ENCODE measurements around the gene CFAP74. TPM values are rescaled to one million over a fixed set of nuclear protein-coding genes. Genes with fewer than 3 reads are reported as not detected.

The CFAP74 gene
- total RNA-seq, 1 experiment from 2014 or later, result 0.28 TPM

DNA sequence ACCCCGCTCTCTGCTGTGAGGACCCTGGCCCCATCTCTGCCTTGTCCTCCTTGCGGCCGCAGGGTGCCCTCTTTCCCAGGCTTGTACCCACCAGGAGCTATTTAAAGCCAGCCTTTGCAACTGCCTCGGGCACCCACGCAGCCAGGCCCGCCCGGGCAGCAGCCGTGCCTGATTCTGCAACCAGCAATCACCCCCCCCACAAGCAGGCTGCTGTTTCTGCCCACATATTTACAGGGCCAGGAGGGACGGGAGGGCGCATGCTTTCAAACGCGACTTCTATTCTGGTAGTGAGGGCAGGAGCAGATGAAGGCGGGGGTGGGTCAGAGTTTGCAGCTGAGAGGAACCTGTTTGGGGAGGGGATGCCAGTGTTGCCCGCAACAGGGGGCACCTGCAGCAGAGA, 29.2 kb upstream of the CFAP74 start:
- no peak overlapping the region for H3K4ac ChIP-seq (ENCODE audit: low read depth, low read length)
- no peaks in the 10 kb centered on the region for H3K9me3 ChIP-seq (ENCODE audit: control insufficient read depth, low read depth, low read length)
- no peak overlapping the region for H3T11ph ChIP-seq (ENCODE audit: low read length)
- H3K79me2 ChIP-seq (ENCODE audit: insufficient read depth, low read length), result no peaks in the 10 kb centered on the region
- Mint-ChIP-seq H3K27ac (no peak overlapping the region), H3K36me3 (ENCODE audit: insufficient read depth in 1 of 3, low read depth in 3 of 3) (no peaks in the 10 kb centered on the region), H3K4me3 (no peak overlapping the region), H3K4me1 (peaks cover 0 to 12% of the 10 kb centered on the region in 2 experiments; a peak in 2 of 4 replicates), H3K27me3 (ENCODE audit: low read depth) (peaks cover 2% of the 10 kb centered on the region), H3K9me3 (no peaks in the 10 kb centered on the region)
- no peak overlapping the region for H2BK120ac ChIP-seq (ENCODE audit: low read depth, low read length, poor library complexity, severe bottlenecking)
- H3K4me2 ChIP-seq (ENCODE audit: insufficient read depth, insufficient read length, low read length), result no peak overlapping the region
- H3K23ac ChIP-seq (ENCODE audit: insufficient read length, low read depth, low read length), result no peak overlapping the region
- H2AFZ ChIP-seq (ENCODE audit: low read length), result no peak overlapping the region
- no peak overlapping the region for H2BK5ac ChIP-seq (ENCODE audit: insufficient read length, low read length)
- H3K14ac ChIP-seq (ENCODE audit: insufficient read depth, low read length), result no peak overlapping the region; the same call in 1 of the 2 replicates
- H4K20me1 ChIP-seq (ENCODE audit: control insufficient read depth, insufficient read depth, insufficient read length), result no peaks in the 10 kb centered on the region
- H4K91ac ChIP-seq (ENCODE audit: insufficient read length, low read depth, low read length), result no peak overlapping the region
- TF ChIP-seq, protein P1, sequence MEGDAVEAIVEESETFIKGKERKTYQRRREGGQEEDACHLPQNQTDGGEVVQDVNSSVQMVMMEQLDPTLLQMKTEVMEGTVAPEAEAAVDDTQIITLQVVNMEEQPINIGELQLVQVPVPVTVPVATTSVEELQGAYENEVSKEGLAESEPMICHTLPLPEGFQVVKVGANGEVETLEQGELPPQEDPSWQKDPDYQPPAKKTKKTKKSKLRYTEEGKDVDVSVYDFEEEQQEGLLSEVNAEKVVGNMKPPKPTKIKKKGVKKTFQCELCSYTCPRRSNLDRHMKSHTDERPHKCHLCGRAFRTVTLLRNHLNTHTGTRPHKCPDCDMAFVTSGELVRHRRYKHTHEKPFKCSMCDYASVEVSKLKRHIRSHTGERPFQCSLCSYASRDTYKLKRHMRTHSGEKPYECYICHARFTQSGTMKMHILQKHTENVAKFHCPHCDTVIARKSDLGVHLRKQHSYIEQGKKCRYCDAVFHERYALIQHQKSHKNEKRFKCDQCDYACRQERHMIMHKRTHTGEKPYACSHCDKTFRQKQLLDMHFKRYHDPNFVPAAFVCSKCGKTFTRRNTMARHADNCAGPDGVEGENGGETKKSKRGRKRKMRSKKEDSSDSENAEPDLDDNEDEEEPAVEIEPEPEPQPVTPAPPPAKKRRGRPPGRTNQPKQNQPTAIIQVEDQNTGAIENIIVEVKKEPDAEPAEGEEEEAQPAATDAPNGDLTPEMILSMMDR (conservative IDR thresholded peaks at IDR 0.05), result no peak
- no peaks in the 10 kb centered on the region for H3K23me2 ChIP-seq (ENCODE audit: insufficient read length, low read depth, low read length, poor library complexity, severe bottlenecking)
- no peak overlapping the region for H2BK12ac ChIP-seq (ENCODE audit: insufficient read length, low read depth, low read length)
- WGBS (ENCODE audit: extremely low coverage, insufficient read length, low lambda C conversion rate), result no CpG with 5 or more reads among the region's 14 CpGs
- no peak overlapping the region for H3K56ac ChIP-seq (ENCODE audit: insufficient read length, low read depth, low read length)
- no peak overlapping the region for H2BK15ac ChIP-seq (ENCODE audit: low read depth, low read length)
- no peak overlapping the region for H4K8ac ChIP-seq (replicated peaks; ENCODE audit: insufficient read length, low read depth, low read length)
- H3K9ac ChIP-seq (ENCODE audit: extremely low read depth, insufficient read length, low read length), result no peak overlapping the region
- H3K79me1 ChIP-seq (ENCODE audit: insufficient read depth, low read depth, low read length, poor library complexity, severe bottlenecking), result no peaks in the 10 kb centered on the region
- DNase-seq, result no peak
- H2BK20ac ChIP-seq (ENCODE audit: low read depth, low read length, poor library complexity, severe bottlenecking), result no peak overlapping the region
- H3K18ac ChIP-seq (ENCODE audit: insufficient read length, low read depth, low read length), result no peak overlapping the region
- no peak overlapping the region for H3K27ac ChIP-seq (ENCODE audit: insufficient read length, low read depth, low read length)
- no peaks in the 10 kb centered on the region for H3K27me3 ChIP-seq (ENCODE audit: insufficient read depth, low read length)
- no peak overlapping the region for H4K5ac ChIP-seq (ENCODE audit: insufficient read length, low read depth, low read length)
- H3K4me1 ChIP-seq (ENCODE audit: insufficient read depth, low read length), result no peaks in the 10 kb centered on the region
- H2AK5ac ChIP-seq (ENCODE audit: insufficient read length, low read length), result no peak overlapping the region
